WTC11 (cell line): ENCODE results near the gene WDPCP. TPM values are rescaled to one million over a fixed set of nuclear protein-coding genes. Genes with fewer than 3 reads are reported as not detected.

Experiments
- ATAC-seq: fragments of 200-7000 bp; cut with Tn5 transposase; 2 replicates; pipeline ENCODE4 v1.10.0; 2021; ENCODE audit warnings: mild to moderate bottlenecking, moderate library complexity
- CTCF ChIA-PET: fragments of 300-600 bp; sonication (Branson Sonifier 250); formaldehyde crosslinking; loops from one replicate; lab custom pipeline; 2021; ENCODE audit warnings: antibody characterized with exemption; lab: Charles Lee
- POLR2A ChIA-PET: fragments of 350-600 bp; sonication (Branson Sonifier 250); formaldehyde crosslinking; loops from one replicate; lab custom pipeline; 2021; ENCODE audit warnings: antibody characterized with exemption; lab: Charles Lee
- DNase-seq: peaks from one replicate; pipeline ENCODE4 v3.0.0; 2021; ENCODE audit warnings: low spot score
- H3K27ac Mint-ChIP-seq: 2 replicates; pipeline ENCODE4 v1.8.0; 2021; ENCODE audit warnings: mixed read lengths
- H3K27me3 Mint-ChIP-seq: 2 replicates; pipeline ENCODE4 v1.8.0; 2021; ENCODE audit warnings: low read depth, mild to moderate bottlenecking, moderate library complexity, mixed read lengths
- H3K36me3 Mint-ChIP-seq: 2 replicates; pipeline ENCODE4 v1.8.0; 2021; ENCODE audit warnings: mixed read lengths
- H3K4me1 Mint-ChIP-seq: 2 replicates; pipeline ENCODE4 v1.8.0; 2022; ENCODE audit warnings: mixed read lengths
- H3K4me3 Mint-ChIP-seq: 2 replicates; pipeline ENCODE4 v1.8.0; 2021; ENCODE audit warnings: mild to moderate bottlenecking, moderate library complexity, mixed read lengths
- H3K9me3 Mint-ChIP-seq: 2 replicates; pipeline ENCODE4 v1.8.0; 2021; ENCODE audit warnings: mixed read lengths
- ATF1 ChIP-seq: sonication (generic); formaldehyde crosslinking; IDR thresholded peaks from 2 replicates; pipeline ENCODE4 v1.8.1; 2023; ENCODE audit warnings: mild to moderate bottlenecking, moderate library complexity, missing genetic modification reagents
- ATF6 ChIP-seq: sonication (generic); formaldehyde crosslinking; IDR thresholded peaks from 2 replicates; pipeline ENCODE4 v1.8.1; 2023; ENCODE audit warnings: mild to moderate bottlenecking, missing genetic modification reagents
- CREB1 ChIP-seq: sonication (generic); formaldehyde crosslinking; IDR thresholded peaks from 2 replicates; pipeline ENCODE4 v1.8.0; 2023; ENCODE audit warnings: mild to moderate bottlenecking, missing genetic modification reagents
- CREM ChIP-seq: sonication (generic); formaldehyde crosslinking; IDR thresholded peaks from 2 replicates; pipeline ENCODE4 v1.8.1; 2022; ENCODE audit warnings: mild to moderate bottlenecking, missing genetic modification reagents, moderate library complexity
- CTCF ChIP-seq: fragments of 200-600 bp; IDR thresholded peaks from 2 replicates; pipeline ENCODE4 v1.8.0; 2022; ENCODE audit warnings: antibody characterized with exemption
- EMX1 ChIP-seq: fragments of 250-450 bp; sonication (Bioruptor Pico); IDR thresholded peaks from 2 replicates; pipeline ENCODE4 v1.8.0; 2021; ENCODE audit warnings: mild to moderate bottlenecking
- ETV6 ChIP-seq: sonication (generic); formaldehyde crosslinking; IDR thresholded peaks from 2 replicates; pipeline ENCODE4 v1.8.1; 2022; ENCODE audit warnings: mild to moderate bottlenecking, missing genetic modification reagents
- FOXK1 ChIP-seq: sonication (generic); formaldehyde crosslinking; IDR thresholded peaks from 2 replicates; pipeline ENCODE4 v1.8.0; 2022; ENCODE audit warnings: mild to moderate bottlenecking, moderate library complexity, missing genetic modification reagents
- FOXP4 ChIP-seq: sonication (generic); formaldehyde crosslinking; IDR thresholded peaks from 2 replicates; pipeline ENCODE4 v1.8.0; 2022; ENCODE audit warnings: mild to moderate bottlenecking, missing genetic modification reagents
- MAX ChIP-seq: sonication (generic); formaldehyde crosslinking; IDR thresholded peaks from 2 replicates; pipeline ENCODE4 v1.8.0; 2022; ENCODE audit warnings: mild to moderate bottlenecking, missing genetic modification reagents
- MLX ChIP-seq: sonication (generic); formaldehyde crosslinking; IDR thresholded peaks from 2 replicates; pipeline ENCODE4 v1.8.1; 2023; ENCODE audit warnings: mild to moderate bottlenecking, missing genetic modification reagents, moderate library complexity
- NFYB ChIP-seq: sonication (generic); formaldehyde crosslinking; conservative IDR thresholded peaks from 2 replicates; pipeline ENCODE4 v1.8.0; 2022; ENCODE audit warnings: low read depth, missing genetic modification reagents
- NR1H2 ChIP-seq: sonication (generic); formaldehyde crosslinking; IDR thresholded peaks from 2 replicates; pipeline ENCODE4 v1.9.0; 2021; ENCODE audit warnings: mild to moderate bottlenecking, moderate library complexity, missing genetic modification reagents
- PRDM15 ChIP-seq: sonication (generic); formaldehyde crosslinking; IDR thresholded peaks from 2 replicates; pipeline ENCODE4 v1.8.0; 2022; ENCODE audit warnings: missing genetic modification reagents
- PRRX2 ChIP-seq: fragments of 250-450 bp; sonication (Bioruptor Pico); IDR thresholded peaks from 2 replicates; pipeline ENCODE4 v1.8.0; 2021; ENCODE audit warnings: mild to moderate bottlenecking
- TEAD1 ChIP-seq: sonication (generic); formaldehyde crosslinking; IDR thresholded peaks from 2 replicates; pipeline ENCODE4 v1.8.0; 2022; ENCODE audit warnings: mild to moderate bottlenecking, missing genetic modification reagents
- TP53 ChIP-seq: sonication (generic); formaldehyde crosslinking; IDR thresholded peaks from 2 replicates; pipeline ENCODE4 v1.8.1; 2023; ENCODE audit warnings: mild to moderate bottlenecking, missing genetic modification reagents
- USF1 ChIP-seq: sonication (generic); formaldehyde crosslinking; IDR thresholded peaks from 2 replicates; pipeline ENCODE4 v1.8.0; 2022; ENCODE audit warnings: mild to moderate bottlenecking, missing genetic modification reagents
- USF2 ChIP-seq: sonication (generic); formaldehyde crosslinking; IDR thresholded peaks from 2 replicates; pipeline ENCODE4 v1.8.1; 2023; ENCODE audit warnings: mild to moderate bottlenecking, missing genetic modification reagents, moderate library complexity
- ZNF121 ChIP-seq: sonication (generic); formaldehyde crosslinking; IDR thresholded peaks from 2 replicates; pipeline ENCODE4 v1.8.0; 2023; ENCODE audit warnings: missing genetic modification reagents
- ZNF219 ChIP-seq: sonication (generic); formaldehyde crosslinking; IDR thresholded peaks from 2 replicates; pipeline ENCODE4 v1.8.0; 2023; ENCODE audit warnings: missing genetic modification reagents, mild to moderate bottlenecking, borderline replicate concordance
- ZNF416 ChIP-seq: fragments of 250-450 bp; sonication (Bioruptor Pico); IDR thresholded peaks from 2 replicates; pipeline ENCODE4 v1.9.0; 2021; ENCODE audit warnings: mild to moderate bottlenecking, inconsistent platforms
- ZNF671 ChIP-seq: fragments of 250-450 bp; sonication (Bioruptor Pico); IDR thresholded peaks from 2 replicates; pipeline ENCODE4 v1.8.0; 2021; ENCODE audit warnings: mild to moderate bottlenecking
- total RNA-seq: library from RNA; stranded (reverse); gene quantifications from 3 replicates; pipeline ENCODE4 v1.2.3, GENCODE V29; 2021

The WDPCP gene
- total RNA-seq, 1 experiment from 2014 or later, result 10.9 TPM

- TF ChIP-seq NFYB (no peak), CREB1 (CRISPR knock-in tag) (no peak), ETV6 (CRISPR knock-in tag) (no peak)
- TF ChIP-seq, all 79 proteins: peak for 0
Measured at GRCh38 chr2:63425079-63425416, 163.2 kb downstream of the WDPCP start (continued).

- Mint-ChIP-seq H3K27ac (no peak overlapping the region), H3K4me1 (no peaks in the 10 kb centered on the region), H3K27me3 (peaks cover 4% of the 10 kb centered on the region), H3K9me3 (peaks cover 14% of the 10 kb centered on the region), H3K36me3 (peaks cover 9% of the 10 kb centered on the region), H3K4me3 (no peak overlapping the region)
- ChIA-PET CTCF (interaction anchor here (0.6 to 1.6 kb wide), 24 partner anchors 9 to 1820 kb away, joined by 3 to 15 read pairs (median 4); partner anchors contain the start of genes MDH1 and WDPCP), POLR2A (interaction anchor here (0.6 kb wide), 1 partner anchor 126 kb away, joined by 4 read pairs; no protein-coding TSS in a partner anchor)
- no peak for TF ChIP-seq ATF1
- peak; percentile 72; the same call in 1 of the 2 replicates for TF ChIP-seq USF1 (CRISPR knock-in tag)
- TF ChIP-seq CREM, result no peak
- TF ChIP-seq PRRX2 (CRISPR knock-in tag), result no peak
- peak; percentile 74 for TF ChIP-seq USF2 (CRISPR knock-in tag)
- no peak for TF ChIP-seq ZNF416 (CRISPR knock-in tag)
- no peak for TF ChIP-seq FOXK1 (CRISPR knock-in tag)
- TF ChIP-seq ZNF121 (CRISPR knock-in tag), result no peak
- TF ChIP-seq ZNF219 (CRISPR knock-in tag), result no peak
- TF ChIP-seq FOXP4 (CRISPR knock-in tag), result no peak
- no peak for TF ChIP-seq ZNF671
- TF ChIP-seq CTCF, result peak; percentile 76
- TF ChIP-seq MAX (CRISPR knock-in tag), result peak; percentile 80
- no peak for TF ChIP-seq TEAD1 (CRISPR knock-in tag)
- peak; percentile 25 for DNase-seq
- peak; percentile 94 for ATAC-seq
Measured at GRCh38 chr2:63424329-63425078, 163.8 kb downstream of the WDPCP start.

- Mint-ChIP-seq H3K27me3 (peaks cover 4% of the 10 kb centered on the region), H3K4me1 (peaks cover 4% of the 10 kb centered on the region; the same call in 1 of the 2 replicates), H3K4me3 (no peak overlapping the region), H3K9me3 (peaks cover 14% of the 10 kb centered on the region), H3K36me3 (peaks cover 9% of the 10 kb centered on the region), H3K27ac (no peak overlapping the region)
- DNase-seq, result no peak
- ChIA-PET POLR2A (no interaction called here), CTCF (no interaction called here)
- no peak for ATAC-seq
- no peak for TF ChIP-seq NR1H2
- TF ChIP-seq PRDM15 (CRISPR knock-in tag), result no peak
- no peak for TF ChIP-seq EMX1 (CRISPR knock-in tag)
- TF ChIP-seq TP53 (CRISPR knock-in tag), result no peak
- no peak for TF ChIP-seq ATF6 (CRISPR knock-in tag)
- TF ChIP-seq MLX (CRISPR knock-in tag), result no peak
- TF ChIP-seq ZNF219 (CRISPR knock-in tag), result no peak
Measured at GRCh38 chr2:63422556-63422955, 165.7 kb downstream of the WDPCP start.
